ENCODE data around the gene LRRC70. TPM values are rescaled to one million over a fixed set of nuclear protein-coding genes. Genes with fewer than 3 reads are reported as not detected.

The LRRC70 gene
- total RNA-seq, 1 donor from 2014 or later = not detected

DNA sequence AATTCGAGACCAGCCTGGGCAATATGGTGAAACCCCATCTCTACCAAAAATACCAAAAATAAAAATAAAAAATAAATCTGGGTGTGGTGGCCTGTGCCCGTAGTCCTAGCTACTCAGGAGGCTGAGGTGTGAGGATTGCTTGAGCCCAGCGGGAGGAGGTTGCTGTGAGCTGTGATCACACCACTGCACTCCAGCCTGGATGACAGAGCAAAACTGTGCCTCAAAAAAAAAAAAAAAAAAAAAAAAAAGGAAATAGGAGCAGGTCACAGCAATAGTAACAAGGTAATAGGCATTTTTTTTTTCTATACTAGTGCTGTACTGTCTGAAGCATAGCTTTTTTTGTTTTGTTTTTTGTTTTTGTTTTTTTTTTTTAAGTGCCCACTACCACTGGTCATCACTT is 5.8 kb downstream of the LRRC70 start:
- H3K4me3 ChIP-seq (ENCODE audit: low read depth, low read length) = no peak overlapping the region
- DNase-seq (ENCODE audit: low read depth) = no peak
- TF ChIP-seq, protein P1, sequence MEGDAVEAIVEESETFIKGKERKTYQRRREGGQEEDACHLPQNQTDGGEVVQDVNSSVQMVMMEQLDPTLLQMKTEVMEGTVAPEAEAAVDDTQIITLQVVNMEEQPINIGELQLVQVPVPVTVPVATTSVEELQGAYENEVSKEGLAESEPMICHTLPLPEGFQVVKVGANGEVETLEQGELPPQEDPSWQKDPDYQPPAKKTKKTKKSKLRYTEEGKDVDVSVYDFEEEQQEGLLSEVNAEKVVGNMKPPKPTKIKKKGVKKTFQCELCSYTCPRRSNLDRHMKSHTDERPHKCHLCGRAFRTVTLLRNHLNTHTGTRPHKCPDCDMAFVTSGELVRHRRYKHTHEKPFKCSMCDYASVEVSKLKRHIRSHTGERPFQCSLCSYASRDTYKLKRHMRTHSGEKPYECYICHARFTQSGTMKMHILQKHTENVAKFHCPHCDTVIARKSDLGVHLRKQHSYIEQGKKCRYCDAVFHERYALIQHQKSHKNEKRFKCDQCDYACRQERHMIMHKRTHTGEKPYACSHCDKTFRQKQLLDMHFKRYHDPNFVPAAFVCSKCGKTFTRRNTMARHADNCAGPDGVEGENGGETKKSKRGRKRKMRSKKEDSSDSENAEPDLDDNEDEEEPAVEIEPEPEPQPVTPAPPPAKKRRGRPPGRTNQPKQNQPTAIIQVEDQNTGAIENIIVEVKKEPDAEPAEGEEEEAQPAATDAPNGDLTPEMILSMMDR (conservative IDR thresholded peaks at IDR 0.05; ENCODE audit: low read depth, low read length) = no peak

DNA sequence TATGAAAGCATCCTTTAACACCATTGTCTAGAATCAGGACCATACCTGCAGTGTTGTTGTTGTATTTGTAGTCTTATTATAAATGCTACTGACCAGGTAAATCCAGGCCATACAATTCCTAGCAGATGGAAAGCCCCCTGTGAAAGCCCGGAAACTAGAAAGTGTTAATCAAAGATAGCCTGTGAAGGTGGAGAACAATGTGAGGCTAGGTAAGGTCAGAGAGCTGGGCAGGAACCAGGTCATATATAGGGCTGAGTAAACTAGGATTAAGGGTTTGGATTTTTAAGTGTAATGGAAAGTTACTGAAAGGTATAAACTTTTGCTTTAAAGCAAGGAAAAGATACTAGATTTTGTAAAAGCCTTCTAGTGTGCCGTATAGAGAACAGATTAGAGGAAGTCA is 6.7 kb downstream of the LRRC70 start:
- TF ChIP-seq, protein P1 (conservative IDR thresholded peaks at IDR 0.05; ENCODE audit: low read depth, low read length) = no peak
- no peak for DNase-seq (ENCODE audit: low read depth)
- no peak overlapping the region for H3K4me3 ChIP-seq (ENCODE audit: low read depth, low read length)

DNA sequence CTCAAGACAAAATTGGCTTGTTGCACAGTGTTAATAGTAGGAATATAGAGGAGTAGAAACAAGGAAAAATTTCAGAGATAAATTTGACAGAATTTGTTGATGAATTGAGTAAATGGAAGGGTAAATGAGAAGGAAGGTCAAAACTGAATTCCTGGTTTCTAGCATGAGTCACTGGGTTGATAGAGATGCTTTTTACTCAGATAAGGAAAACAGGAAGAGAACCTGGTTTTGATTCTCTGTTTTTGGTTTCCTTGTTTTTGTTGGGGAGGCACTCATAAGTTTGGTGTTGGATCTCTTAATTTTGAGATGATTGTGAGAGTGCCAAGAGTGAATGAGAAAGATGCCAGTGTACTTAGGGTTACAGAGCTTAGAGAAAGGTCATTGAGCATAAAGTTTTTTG is 7.1 kb downstream of the LRRC70 start:
- DNase-seq (ENCODE audit: low read depth) = no peak
- no peak overlapping the region for H3K4me3 ChIP-seq (ENCODE audit: low read depth, low read length)
- TF ChIP-seq, protein P1 (conservative IDR thresholded peaks at IDR 0.05; ENCODE audit: low read depth, low read length) = no peak

DNA sequence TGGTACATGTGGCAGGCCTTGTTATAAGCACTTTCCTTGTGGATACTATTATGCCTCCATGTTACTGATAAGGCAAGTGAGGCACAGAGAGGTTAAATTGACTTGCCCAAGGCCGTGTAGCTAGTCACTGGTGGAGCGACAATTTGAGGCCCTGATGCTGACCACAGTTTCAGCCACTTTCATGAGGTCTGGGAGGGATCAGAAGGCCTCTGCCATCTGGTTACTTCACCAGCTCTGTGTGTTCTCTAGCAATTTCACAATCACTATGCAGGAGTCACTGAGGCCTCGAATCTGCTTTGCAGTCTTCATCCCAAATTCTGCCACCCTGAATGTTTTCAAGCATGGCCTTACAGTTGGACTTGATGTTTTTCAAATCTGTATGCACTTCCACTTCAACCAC is 9.1 kb downstream of the LRRC70 start:
- DNase-seq (ENCODE audit: low read depth) = no peak
- TF ChIP-seq, protein P1 (conservative IDR thresholded peaks at IDR 0.05; ENCODE audit: low read depth, low read length) = no peak

DNA sequence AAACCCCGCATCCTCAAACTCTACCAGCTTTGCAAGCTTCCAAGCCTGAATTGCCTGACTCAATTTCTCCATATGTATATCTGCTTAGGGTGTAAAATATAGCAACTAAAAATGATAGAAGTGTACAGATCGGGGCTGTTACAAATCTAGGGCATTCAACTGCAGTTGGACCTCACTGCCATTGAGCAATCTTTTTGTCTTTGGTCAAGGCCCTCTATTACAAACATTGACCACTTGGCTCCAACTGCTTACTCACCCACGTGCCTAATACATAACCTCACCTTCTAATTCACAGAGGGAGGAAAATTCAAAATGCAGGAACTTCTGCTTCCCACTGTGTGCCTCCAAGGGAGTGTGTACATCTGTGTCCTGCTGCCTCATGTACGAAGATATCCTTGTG is 10.0 kb downstream of the LRRC70 start:
- TF ChIP-seq, protein P1 (conservative IDR thresholded peaks at IDR 0.05; ENCODE audit: low read depth, low read length) = no peak
- no peak overlapping the region for H3K4me3 ChIP-seq (ENCODE audit: low read depth, low read length)
- DNase-seq (ENCODE audit: low read depth) = no peak

More for the DNA sequence above, 9.1 kb downstream of the LRRC70 start:
- H3K4me3 ChIP-seq (ENCODE audit: low read depth, low read length) = no peak overlapping the region

DNA sequence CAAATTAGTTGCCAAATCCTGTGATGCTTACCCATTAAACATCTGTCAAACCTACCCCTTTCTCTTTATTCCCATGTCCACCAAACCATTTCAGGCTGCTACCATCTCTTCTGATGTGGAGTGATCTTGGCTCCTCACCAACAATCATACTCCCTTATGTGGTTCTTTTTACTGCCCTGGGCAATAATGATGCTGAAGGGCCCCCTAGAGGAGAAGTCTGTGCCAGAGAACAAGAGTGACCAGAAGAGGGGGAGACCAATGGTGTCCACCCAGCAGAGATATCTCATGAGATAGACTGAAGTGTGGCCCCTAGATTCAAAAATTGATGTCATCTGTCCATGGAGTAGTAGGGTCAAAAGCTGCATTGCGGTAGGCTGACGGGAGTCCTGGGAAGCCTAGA is 10.9 kb downstream of the LRRC70 start:
- DNase-seq (ENCODE audit: low read depth) = no peak
- TF ChIP-seq, protein P1 (conservative IDR thresholded peaks at IDR 0.05; ENCODE audit: low read depth, low read length) = peak; percentile 3
- H3K4me3 ChIP-seq (ENCODE audit: low read depth, low read length) = no peak overlapping the region

DNA sequence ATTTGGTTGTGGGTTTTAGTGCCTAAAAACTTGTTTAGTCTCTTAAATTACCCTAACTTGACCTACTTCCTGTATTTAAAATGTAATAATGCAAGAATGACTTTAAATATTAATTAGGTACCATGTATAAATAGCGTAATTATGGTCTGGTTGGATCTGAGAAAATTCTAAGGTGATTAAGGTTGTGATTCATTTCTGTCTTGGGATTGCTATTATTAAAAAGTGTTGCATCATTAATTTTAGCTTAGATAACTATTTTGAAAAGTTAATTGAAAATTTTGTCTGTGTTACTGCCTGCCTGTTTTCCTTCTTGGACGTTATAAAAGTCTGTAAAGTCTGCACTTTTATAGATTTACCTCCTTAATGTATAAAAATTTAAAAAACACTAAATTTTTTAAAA is 11.8 kb downstream of the LRRC70 start:
- TF ChIP-seq, protein P1 (conservative IDR thresholded peaks at IDR 0.05; ENCODE audit: low read depth, low read length) = no peak
- DNase-seq (ENCODE audit: low read depth) = no peak
- no peak overlapping the region for H3K4me3 ChIP-seq (ENCODE audit: low read depth, low read length)
